Heart left ventricle (tissue), 13 donors: ENCODE results near the gene DLGAP1.

ENCODE experiments used
- CTCF ChIP-seq, 12 donors: fragments of 200-600 bp; sonication (generic) in 4 of 12; IDR thresholded peaks; one replicate each; pipeline versions ENCODE4 v1.5.0 to v1.8.0; 2018 to 2022; ENCODE audit warnings: antibody characterized with exemption in 12 of 12, mild to moderate bottlenecking in 5 of 12
- POLR2A ChIP-seq, 2 donors: fragments of 450-650 bp; IDR thresholded peaks; one replicate each; pipeline ENCODE4 v1.6.1; 2017; ENCODE audit warnings: antibody characterized with exemption in 2 of 2, mild to moderate bottlenecking in 2 of 2, moderate library complexity in 2 of 2
- donor health status: ischemic (EF 13 %, LVEDD 7.1; RV severe dilation, severe dysfunction).
- donor health status: DM: no; HTN: yes; CAD: no.
- donor health status: DM: no; HTN: no; CAD: no.
- donor health status: ischemic (EF 25% LVEDD 6.9; RV normal size, moderate dysfunction).
- donor health status: ischemic (EF 25% LVEDD 5.7; RV mildly dilated, moderate dysfunction).
- donor health status: ischemic (EF 35%, LVEDD 5.7; RV mildly dilated, moderate dysfunction).
- donor health status: nonischemic (EF 11% LVEDD 7.7; RV severe dilation, severe dysfunction).
- donor health status: DM: yes; HTN: yes; CAD: no.
- donor health status: PGD.
- donor health status: ischemic (EF 29% LVEDD 5.4; RV normal size, mild dysfunction).
- donor health status: nonischemic (EF 23%, LVEDD 6.1; RV moderate dilation, normal function).

- TF ChIP-seq CTCF (IDR thresholded peaks at IDR 0.05) (no peak), POLR2A (IDR thresholded peaks at IDR 0.05) (no peak)
These were observed 552.4 kb downstream of the DLGAP1 start for GRCh38 chr18:3902676-3903075.
